Measurements from ENCODE around the gene GAB2.
"Not testable (repeated sequence)": the region's sequence is repeated elsewhere in the genome, so short reads cannot be mapped to it uniquely, and the experiment has no call there.

GAB2 gene

DNA sequence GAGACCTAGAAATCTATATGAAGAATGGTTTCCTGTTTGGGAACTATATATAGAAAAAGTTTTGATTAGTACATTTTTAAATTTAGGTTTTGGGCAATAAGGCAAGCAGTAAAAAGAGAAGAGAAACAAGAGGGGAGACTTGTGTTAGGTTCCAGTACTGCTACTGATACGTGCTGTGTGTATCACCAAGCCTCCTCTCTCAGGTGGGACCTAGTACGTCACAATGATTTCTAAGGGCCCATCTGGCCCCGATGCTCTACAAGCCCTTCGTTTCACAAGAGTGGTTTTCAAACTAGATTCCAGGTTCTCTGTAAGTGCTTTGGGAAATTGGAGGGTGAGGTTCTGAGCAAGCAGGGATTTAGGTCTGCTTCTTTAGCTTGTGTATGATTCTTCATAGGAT is 189.7 kb downstream of the GAB2 start:
- peaks cover 27% of the 10 kb centered on the region for H3K4me1 Mint-ChIP-seq (ENCODE audit: low read depth)

DNA sequence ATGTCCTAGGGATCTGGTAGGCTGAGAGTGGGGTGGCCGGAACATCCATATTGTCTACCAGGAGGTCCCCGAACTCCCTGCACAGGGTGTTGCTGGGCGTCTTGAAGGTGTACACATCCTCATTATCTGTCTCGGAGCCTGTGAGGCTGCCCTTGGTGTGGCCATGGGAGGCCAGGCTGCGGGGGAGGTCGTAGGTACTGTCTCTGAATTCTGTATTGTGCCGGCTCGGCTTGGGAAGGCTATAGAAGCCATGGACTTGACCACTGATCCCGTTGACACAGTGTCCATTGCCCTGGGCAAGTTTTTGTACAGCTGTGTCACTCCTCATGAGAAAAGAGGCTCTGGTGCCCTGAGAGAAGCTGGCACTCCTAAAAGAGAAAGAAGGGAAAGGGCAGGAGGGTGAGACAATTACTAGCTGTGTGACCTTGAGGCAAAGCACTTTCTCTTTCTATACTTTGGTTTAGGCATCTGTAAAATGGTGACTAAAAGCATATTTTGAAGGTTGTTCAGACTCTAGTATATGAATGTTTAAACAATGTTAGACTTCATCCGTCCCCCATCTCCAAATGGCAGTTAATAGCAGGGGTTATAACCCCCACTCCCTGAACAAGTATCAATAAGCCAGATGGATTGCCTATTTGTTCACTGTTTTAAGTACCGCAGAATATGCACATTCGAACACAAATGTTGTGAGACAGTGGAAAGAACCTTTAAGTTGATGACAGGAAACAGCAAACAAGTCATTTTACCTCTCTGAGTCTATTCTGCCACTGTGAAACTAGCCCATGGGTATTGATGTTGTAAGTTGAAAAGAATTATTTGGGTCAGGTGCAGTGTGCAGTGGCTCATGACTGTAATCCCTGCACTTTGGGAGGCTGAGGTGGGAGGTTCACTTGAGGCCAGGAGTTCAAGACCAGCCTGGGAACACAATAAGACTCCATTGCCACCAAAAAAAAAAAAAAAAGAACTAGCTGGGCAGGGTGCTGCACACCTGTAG is 190.6 kb downstream of the GAB2 start:
- Mint-ChIP-seq H3K9me3 (no peaks in the 10 kb centered on the region), H3K27ac (no peak overlapping the region), H3K27me3 (no peaks in the 10 kb centered on the region), H3K4me1 (ENCODE audit: low read depth) (peaks cover 27% of the 10 kb centered on the region), H3K36me3 (ENCODE audit: low read depth) (peaks cover 75% of the 10 kb centered on the region), H3K4me3 (no peak overlapping the region)
- intact Hi-C loops (cut with micrococcal nuclease), result loop anchor here (5.0 kb wide), 2 partner anchors 190 to 205 kb away; partner anchors contain the start of gene GAB2

More for the DNA sequence above, 189.7 kb downstream of the GAB2 start:
- intact Hi-C loops (cut with micrococcal nuclease), result loop anchor here (2.0 to 5.0 kb wide), 3 partner anchors 189 to 337 kb away; partner anchors contain the start of gene GAB2
- Mint-ChIP-seq H3K36me3 (ENCODE audit: low read depth) (peaks cover 72% of the 10 kb centered on the region), H3K4me3 (no peak overlapping the region), H3K27me3 (no peaks in the 10 kb centered on the region), H3K27ac (no peak overlapping the region), H3K9me3 (no peaks in the 10 kb centered on the region)

DNA sequence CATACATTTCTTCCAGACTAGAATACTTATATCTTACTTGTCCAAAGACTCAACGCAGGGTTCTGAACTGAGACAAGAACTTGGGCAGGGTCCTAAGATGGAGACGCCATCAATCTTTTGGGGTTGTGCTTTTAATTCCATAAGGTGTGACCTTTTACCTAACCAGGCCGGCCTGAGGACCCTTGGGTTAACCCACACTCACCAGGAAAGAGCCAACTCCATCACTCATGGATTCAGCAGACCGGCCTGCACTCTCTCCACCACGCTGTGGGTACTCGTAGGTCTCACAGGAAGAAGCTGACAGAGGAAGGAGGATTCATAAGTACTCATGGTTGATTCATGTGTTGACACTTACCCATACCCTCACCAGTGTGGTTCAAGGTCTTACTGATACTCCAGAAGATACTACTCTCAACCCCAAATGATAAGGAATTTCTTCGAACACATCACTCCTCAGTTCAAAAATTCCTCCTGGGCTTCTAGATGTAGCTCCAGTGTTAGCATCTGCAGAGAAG is 192.7 kb downstream of the GAB2 start:
- Mint-ChIP-seq H3K9me3 (no peaks in the 10 kb centered on the region), H3K27me3 (no peaks in the 10 kb centered on the region), H3K27ac (peak overlapping the region; percentile 51), H3K36me3 (ENCODE audit: low read depth) (peaks cover 86% of the 10 kb centered on the region), H3K4me3 (no peak overlapping the region), H3K4me1 (ENCODE audit: low read depth) (peaks cover 15% of the 10 kb centered on the region)
- intact Hi-C loops (cut with micrococcal nuclease), result loop anchor here (5.0 kb wide), 2 partner anchors 192 to 207 kb away; partner anchors contain the start of gene GAB2

DNA sequence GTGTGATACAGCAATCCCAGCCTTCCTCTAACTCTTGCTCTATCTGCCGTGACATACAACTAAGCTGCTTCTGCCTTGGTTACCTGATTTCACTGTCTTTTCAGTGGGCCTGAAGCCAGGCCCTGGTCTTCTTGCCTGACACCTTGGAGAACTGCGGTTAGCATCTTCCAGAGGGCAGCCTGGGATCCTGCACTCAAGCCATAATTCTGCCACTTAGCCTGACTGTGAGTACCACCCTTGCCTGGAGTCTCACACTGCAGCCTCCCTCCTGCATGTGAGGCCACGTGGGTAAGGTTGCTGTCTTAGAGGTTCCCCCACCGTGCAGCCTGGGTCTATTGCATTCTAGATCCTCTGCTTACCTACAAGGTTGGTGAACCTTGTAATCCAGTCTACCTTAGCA is 193.1 kb downstream of the GAB2 start:
- intact Hi-C loops (cut with micrococcal nuclease), result no loop called here
- Mint-ChIP-seq H3K36me3 (ENCODE audit: low read depth) (peaks cover 87% of the 10 kb centered on the region), H3K9me3 (no peaks in the 10 kb centered on the region), H3K27me3 (no peaks in the 10 kb centered on the region), H3K4me1 (ENCODE audit: low read depth) (peaks cover 10% of the 10 kb centered on the region), H3K27ac (peak overlapping the region; percentile 51), H3K4me3 (no peak overlapping the region)

DNA sequence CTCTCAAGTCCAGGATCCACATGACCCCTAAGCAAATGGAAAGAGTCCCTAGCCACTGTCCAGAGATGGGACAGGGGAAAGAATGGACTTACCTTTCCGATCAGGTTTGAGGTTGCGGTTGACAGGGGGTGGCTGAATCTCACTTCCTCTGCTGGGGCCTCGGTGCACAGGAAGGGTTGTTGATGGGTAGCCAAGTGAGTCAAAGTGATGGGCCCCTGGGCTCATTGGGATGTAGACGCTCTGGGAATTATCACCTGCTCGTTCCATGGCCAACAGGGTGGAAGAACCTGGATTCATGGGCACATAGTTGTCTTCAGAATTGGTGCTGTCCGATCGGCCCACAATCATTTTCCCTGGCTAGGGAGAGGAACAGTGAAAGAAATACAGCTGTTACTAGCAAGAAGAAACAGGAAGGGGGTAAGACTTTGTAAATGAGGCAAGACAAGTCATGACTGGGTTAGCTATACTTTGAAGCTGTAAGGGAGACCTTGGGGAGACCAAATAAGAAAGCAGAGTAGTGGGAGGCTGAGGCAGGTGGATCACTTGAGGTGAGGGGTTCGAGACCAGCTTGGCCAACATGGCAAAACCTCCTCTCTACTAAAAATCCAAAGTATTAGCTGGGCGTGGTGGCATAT is 194.2 kb downstream of the GAB2 start:
- Mint-ChIP-seq H3K9me3 (no peaks in the 10 kb centered on the region), H3K27ac (no peak overlapping the region), H3K4me1 (ENCODE audit: low read depth) (peaks cover 4% of the 10 kb centered on the region), H3K27me3 (no peaks in the 10 kb centered on the region), H3K36me3 (ENCODE audit: low read depth) (peaks cover 96% of the 10 kb centered on the region), H3K4me3 (no peak overlapping the region)
- intact Hi-C loops (cut with micrococcal nuclease), result no loop called here

DNA sequence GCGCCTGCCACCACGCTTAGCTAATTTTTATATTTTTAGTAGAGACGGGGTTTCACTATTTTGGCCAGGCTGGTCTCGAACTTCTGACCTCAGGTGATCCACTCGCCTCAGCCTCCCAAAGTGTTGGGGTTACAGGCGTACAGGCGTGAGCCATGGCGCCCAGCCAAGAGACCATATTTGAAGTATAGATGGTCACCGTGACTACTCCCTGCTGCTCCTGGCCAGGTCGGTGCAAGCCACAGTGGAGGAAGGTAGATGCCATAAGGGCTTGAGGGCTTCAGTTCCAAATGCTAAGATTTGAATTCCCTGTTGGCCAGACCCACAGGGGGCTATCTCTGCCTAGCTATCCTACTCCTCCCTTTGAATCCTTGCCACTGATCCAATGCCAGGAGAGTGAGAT is 194.9 kb downstream of the GAB2 start:
- intact Hi-C loops (cut with micrococcal nuclease); H3K4me3 Mint-ChIP-seq; H3K27ac Mint-ChIP-seq; H3K9me3 Mint-ChIP-seq; H3K27me3 Mint-ChIP-seq: not testable (repeated sequence)
- Mint-ChIP-seq H3K4me1 (ENCODE audit: low read depth) (peaks cover 11% of the 10 kb centered on the region), H3K36me3 (ENCODE audit: low read depth) (peaks cover 99% of the 10 kb centered on the region)

DNA sequence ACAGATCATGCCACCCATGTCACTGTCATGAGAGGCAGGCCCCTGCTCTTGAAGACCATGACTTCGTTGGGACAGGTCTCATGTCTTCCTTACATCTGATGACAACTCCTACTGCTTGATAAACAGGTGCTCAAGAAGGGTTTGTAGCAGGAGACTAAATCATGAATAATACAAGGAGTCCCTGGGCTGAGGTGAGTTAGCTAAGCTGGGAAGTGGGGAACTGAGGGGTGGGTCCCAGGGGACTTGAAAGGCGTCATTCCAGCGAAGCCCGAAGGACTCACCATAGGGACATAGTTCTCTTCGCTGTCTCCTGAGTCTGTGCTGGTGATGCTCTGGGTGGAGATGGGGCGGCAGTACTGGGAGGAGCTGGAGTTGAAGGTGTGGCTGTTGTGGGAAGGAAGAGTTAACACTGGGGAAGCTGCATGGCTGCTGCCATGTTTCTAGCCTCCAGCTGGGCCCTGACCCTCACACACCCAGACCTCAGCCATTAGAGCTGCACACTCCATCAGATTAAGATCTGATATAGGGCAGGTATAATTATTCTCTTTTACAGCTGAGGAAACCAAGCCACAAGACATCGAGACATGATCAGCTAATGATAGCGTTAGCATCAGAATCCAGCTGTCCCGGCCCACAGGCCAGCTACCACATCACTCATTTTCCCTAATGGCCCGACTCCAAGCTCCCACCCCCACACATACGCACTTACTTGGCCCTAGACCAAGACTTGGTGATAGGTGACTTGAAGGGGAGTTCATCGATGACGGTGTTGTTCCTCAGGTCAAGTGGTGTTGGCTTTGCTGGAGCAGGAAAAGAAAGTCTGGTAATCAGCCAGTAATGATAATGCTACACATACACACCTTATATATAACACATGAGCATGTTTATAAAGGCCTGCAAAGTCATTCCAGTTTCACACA is 196.0 kb downstream of the GAB2 start:
- Mint-ChIP-seq H3K9me3 (no peaks in the 10 kb centered on the region), H3K36me3 (ENCODE audit: low read depth) (peaks cover 99% of the 10 kb centered on the region), H3K4me3 (no peak overlapping the region), H3K27ac (no peak overlapping the region), H3K27me3 (no peaks in the 10 kb centered on the region), H3K4me1 (ENCODE audit: low read depth) (peaks cover 19% of the 10 kb centered on the region)
- intact Hi-C loops (cut with micrococcal nuclease), result no loop called here

DNA sequence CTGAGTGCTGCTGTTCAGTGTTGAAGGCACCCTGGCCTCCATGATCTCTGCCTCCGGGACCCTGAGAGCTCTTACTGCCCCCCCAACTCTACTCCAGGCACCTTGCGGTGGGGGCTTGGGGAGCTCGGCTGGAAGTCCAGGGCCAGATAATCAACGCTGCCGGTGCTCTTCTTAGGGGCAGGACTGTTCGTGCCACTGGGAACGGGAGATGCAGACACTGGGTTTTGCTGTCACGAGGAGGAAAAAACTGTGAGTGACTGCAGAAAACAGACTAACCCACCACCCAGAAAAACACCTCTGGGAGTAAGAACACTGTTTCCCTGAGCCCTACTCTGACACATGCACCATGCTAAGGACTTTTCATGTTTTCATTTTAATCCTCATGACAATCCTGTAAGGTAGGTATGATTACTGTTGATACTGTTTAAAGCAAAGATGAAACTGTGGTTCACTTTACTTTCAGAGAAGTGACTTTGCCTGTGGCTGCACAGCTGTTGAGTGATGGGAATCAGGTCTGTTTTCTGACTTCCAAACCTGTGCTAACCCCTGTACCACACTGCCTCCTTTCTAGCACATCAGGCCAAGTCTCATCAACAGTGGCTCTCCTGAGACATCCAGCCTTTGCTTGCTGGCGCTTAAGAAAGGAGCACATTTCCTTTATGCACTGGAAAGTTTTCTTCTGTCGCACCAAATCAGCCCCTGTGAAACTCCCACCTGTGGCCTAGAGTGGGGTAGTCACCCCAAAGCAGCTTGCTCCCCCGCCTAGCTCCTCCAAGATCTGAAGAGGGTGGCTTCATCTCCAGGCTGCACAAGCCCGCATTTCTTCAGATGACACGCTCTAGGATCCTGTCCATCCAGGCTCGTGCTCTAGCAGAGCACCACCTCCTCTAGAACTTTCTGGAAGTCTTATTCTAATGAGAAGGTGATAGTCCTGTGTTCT is 197.1 kb downstream of the GAB2 start:
- no peaks in the 10 kb centered on the region for H3K27me3 Mint-ChIP-seq
- H3K4me3 Mint-ChIP-seq, result no peak overlapping the region
- no peak overlapping the region for H3K27ac Mint-ChIP-seq
- intact Hi-C loops (cut with micrococcal nuclease), result no loop called here
- H3K4me1 Mint-ChIP-seq (ENCODE audit: low read depth), result peaks cover 19% of the 10 kb centered on the region
- no peaks in the 10 kb centered on the region for H3K9me3 Mint-ChIP-seq
- peaks cover 99% of the 10 kb centered on the region for H3K36me3 Mint-ChIP-seq (ENCODE audit: low read depth)

DNA sequence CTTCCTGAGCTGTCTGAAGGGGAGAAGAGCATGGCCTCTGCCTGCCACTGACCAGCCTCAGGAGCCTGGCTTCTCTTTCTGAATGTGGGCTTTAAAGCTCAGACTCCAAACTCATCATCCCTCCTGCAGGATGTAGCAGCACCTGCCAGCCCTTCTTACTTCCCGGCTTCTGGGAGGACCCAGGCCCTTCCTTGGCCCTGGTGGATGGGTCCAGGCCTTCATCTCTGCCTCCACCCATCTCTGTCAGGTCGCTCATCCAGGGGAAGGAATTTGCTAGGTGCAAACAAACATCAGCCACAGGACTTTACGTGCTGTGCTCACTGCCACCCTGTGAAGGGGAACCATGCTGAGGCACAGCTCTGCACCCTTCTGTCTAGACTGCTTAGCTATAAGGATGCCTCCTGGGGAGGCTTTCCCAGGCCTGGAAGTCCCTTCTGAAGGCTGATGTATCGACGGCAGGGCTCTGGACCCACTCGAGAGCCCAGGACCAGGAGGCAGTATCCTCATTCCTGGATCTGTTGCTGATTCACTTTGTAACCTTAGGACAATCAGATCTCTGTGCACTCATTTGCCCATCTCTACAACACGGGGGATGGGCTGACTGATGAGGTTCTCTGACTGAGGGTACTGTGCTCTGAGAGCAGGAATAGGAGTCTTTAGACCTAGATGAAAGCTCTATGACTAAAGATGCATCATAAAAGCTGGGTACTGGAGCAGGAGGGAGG is 198.0 kb downstream of the GAB2 start:
- Mint-ChIP-seq H3K27ac (no peak overlapping the region), H3K36me3 (ENCODE audit: low read depth) (peaks cover 99% of the 10 kb centered on the region), H3K4me3 (no peak overlapping the region), H3K27me3 (no peaks in the 10 kb centered on the region), H3K4me1 (ENCODE audit: low read depth) (peaks cover 19% of the 10 kb centered on the region), H3K9me3 (no peaks in the 10 kb centered on the region)
- intact Hi-C loops (cut with micrococcal nuclease), result no loop called here

DNA sequence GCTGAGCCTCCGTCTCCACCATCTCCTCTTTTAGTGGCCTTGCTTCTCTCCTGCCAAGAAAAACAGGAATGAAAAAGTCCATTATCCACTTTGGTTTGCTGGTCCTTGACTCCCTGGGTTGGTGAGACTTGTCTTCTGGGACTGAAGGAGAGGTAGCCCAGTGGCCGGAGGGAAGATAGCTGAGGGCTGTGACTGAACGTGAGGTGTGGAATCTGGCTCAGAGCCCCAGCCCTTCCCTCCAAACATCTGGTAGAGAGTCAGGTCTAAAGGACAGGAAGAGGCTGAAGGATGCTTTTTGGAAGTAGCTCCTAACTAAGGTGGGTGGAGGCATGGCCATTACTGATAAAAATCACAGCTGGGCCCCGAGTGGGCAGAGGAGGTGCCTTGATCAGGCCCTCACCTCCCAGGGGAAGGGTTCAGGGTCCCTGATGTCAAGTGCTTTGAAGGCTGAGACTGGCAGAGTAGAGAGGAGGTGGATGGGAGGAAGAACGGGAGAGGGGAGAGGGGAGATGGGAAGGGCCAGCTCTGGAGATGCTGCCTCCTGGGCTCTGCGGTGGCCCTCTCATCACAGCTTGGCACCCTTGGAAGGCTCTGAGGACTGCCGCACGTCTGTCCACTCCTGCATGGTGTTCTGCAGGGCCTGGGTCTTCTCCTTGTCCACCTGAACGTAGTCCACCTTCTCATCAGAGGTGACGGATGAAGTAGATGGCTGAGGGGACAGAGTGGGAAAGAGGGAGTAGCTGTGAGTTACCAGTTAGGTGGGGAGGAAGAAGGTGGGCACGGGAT is 198.7 kb downstream of the GAB2 start:
- H3K36me3 Mint-ChIP-seq (ENCODE audit: low read depth), result peaks cover 99% of the 10 kb centered on the region
- H3K27me3 Mint-ChIP-seq, result no peaks in the 10 kb centered on the region
- no peak overlapping the region for H3K27ac Mint-ChIP-seq
- peaks cover 19% of the 10 kb centered on the region for H3K4me1 Mint-ChIP-seq (ENCODE audit: low read depth)
- H3K4me3 Mint-ChIP-seq, result no peak overlapping the region
- intact Hi-C loops (cut with micrococcal nuclease), result no loop called here
- no peaks in the 10 kb centered on the region for H3K9me3 Mint-ChIP-seq

DNA sequence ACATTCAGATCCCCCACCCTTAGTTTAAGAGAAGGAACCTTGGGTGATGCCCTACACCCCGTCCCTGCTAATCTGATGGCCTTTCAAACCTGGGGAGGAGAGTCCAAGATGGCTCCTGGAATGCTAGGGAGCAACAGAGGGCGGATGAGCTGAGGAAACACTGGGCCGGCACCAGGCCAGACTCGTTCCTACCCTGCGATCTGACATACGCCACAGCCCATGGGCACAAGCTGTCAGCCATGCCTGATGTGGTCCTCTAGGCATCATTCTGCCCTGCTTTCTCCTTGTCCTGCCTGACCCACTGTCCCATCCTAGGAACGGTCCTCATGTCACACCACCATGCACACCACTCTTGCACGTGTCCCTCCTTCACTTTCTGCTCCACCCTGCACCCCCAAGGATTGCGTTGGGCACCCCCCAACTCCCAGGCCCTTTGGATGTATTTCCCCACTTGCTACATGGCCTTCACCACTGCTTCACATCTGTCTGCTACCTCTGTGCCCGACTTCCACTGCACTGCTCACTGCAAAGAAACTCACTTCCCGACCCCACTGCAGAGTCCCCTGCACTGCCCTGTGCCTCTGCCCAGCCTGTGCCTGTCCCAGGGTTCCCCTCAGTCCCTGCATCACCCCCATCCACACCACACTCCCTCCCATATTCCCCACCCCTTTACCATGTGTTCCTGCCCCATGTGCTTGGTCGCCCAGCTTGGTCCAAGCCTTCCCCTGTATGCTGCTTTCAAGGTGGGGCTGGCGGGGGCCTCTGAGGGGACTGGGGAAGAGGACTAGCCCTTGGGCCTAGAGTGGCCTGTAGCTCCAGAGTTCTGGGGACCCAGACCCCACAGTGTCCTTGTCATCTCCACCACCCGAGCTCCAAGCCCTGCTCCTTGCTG is 199.7 kb downstream of the GAB2 start:
- no peak overlapping the region for H3K4me3 Mint-ChIP-seq
- H3K27ac Mint-ChIP-seq, result no peak overlapping the region
- peaks cover 97% of the 10 kb centered on the region for H3K36me3 Mint-ChIP-seq (ENCODE audit: low read depth)

More for the DNA sequence above, 199.7 kb downstream of the GAB2 start:
- H3K4me1 Mint-ChIP-seq (ENCODE audit: low read depth), result peaks cover 19% of the 10 kb centered on the region
- H3K9me3 Mint-ChIP-seq, result no peaks in the 10 kb centered on the region
- intact Hi-C loops (cut with micrococcal nuclease), result no loop called here
- H3K27me3 Mint-ChIP-seq, result no peaks in the 10 kb centered on the region
